Measurements from ENCODE around the gene TTBK1.

Gene TTBK1

DNA sequence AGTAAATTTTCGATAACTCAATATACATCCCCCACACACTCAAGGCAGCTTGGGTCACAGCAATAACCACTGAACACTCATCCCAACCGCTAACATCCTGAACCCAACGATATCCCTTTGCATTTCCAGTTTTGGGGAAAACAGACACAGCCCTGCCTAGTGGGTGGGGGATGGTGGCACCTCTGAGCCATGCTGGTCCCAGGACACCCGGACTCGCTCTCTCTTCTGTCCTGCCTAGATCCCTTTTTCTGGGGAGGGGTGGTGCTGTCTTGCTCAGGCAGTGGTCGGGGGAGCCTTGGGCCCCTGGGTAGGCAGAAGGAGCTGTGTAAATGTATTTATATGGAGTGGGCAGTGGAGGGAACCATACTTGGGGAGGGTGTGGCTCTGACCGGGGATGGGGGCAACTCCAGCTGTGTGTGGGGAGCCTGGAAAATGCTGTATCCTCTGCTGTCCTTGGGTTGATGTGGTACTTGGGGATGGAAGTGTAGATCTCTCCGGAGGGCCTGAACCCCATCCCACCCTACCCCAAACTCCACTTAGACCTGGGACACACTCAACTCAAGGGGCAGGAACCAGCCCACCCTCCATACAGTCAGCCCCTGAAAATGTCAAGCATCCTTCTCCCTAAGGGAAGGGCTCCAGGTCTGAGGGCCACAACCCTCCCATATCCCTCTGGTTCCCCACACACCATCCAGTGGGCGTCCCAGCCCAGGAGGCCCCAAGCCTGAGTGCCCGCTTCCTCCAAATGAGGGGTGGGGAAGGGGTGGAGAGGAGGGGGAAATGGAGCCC, 31.0 kb downstream of the TTBK1 start:
- DNase-seq: no peak

DNA sequence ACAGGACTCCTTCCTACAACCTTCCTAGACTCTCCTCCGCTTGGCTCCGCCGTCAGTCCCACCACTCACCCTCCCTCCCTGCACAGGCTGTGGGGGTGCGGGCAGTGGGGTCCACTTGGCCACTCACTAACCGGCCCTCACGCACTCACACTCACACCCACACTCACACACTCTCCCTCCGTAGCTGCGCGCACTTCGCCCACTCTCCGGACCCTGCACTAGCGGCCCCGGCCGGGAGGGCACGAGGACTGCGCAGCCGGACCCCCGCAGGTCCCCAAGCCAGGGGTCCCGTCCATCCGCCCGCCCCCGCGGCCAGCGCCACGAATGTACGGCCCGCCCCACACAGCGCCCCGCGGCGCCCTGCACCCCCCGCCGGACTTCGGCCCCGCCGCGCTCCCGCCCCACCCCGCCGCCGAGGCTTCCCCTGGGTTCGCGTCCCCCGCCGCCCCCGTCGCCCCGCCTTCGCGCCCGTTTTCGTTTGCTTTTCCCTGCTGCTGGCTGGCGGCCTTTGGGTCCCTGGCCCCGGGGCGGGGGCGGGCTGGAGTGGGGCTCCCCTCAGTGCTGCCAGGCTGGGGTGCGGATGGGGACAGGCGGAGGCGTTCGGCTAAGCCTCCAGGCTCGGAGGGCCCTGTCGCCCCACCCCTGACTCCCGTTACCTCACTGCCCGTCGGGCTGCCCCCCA, 31.8 kb downstream of the TTBK1 start:
- no peak for DNase-seq

GRCh38 chr6:43275801-43276576, 32.7 kb downstream of the TTBK1 start:
- no peak for DNase-seq

DNA sequence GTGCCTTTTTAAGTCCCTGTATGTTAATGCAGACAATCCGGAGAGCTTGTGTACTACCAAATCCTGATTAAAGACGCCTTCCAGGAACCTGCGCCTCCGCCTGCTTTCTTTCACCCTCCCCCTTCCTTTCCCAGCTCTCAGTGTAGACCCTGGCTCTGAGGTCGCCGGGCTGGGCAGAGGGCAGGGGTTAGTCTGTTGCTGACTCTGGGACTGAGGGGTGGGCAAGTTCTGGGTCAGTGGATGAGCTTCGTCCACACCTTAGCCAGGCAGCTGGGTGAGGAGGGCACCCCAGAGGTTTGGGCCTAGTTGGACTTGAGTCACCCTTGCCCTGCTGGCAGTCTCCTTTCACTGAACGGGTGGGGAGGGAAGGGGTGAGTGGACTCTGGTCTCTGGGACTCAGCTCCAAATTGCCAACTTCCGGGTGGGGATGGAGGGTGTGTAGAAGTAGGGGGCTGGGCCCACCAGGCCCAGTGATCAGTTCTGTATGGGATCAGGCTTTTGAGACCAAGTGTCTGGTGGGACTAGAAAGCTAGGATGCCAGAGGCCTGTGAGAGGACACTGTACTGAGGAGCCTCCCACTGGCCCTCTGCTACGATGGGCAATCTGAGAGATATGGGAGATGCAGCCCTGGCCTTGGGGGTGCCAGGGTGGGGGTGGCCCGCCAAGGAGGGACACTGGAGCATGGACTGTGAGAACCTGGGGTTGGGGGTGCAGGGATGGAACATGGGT, 33.5 kb downstream of the TTBK1 start:
- no peak for DNase-seq

GRCh38 chr6:43277306-43277642, 34.0 kb downstream of the TTBK1 start:
- DNase-seq: no peak

DNA sequence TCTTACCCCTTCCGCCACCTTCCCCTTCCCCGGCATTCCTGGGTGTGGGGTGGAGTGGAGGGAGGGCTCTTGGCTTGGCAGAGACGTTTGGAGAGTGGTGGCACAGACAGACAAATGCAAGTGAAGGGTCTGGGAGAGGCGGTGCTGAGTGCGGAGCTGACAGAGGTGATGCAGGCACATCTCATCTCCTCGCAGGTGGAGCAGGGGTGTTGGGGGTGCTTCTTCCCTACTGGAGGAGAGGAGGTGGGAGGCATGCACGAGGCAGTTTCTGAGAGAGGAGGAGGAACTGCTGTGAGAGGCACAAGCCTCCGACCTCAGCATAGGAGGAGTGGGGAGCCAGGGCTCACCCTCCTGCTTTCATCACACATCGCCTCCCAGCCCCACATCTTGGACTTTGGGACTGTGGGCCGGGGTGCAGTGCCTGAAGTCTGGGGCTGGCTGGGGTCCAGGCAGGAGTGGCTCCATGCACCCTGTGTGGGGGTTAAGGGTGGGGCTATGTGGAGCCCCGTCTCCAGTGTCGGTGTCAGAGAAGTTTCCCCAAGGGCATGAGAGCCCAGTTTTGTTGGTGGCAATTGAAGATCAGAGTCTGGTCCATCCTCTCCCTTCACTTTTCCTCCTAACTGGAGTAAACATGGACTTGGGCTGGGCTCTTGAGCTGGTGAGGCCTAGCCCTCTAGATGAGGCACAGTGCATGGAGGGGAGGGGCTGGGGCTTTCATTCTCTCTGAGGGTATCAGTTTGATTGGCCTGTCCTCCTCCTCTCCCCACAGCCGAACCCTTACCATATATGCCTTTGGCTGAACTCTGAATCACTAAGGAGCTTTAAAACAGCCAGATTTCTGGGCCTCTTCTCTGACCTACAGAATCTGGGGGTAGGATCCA, 34.6 kb downstream of the TTBK1 start:
- no peak for DNase-seq

GRCh38 chr6:43278524-43279078, 35.3 kb downstream of the TTBK1 start:
- no peak for DNase-seq

DNA sequence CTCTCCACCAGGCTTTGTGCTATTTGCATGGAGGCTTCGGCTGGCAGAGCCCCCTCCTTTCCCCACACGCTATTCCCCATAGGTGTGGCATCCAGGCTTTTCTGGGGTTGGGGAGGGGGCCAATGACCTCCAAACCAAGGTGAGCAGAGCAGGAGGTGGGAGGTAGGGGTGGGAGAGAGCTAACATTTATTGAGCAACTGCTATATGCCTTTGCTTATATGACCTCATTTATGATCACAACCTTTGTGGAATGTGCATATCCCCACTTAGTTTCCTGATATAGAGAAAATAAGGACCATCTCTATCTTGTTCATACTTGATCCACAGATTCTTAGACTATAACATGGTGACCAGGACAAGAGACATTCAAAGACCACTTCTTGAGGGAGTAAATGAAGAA, 37.0 kb downstream of the TTBK1 start:
- DNase-seq: no peak

GRCh38 chr6:43282060-43282459, 38.8 kb downstream of the TTBK1 start:
- no peak for DNase-seq

- DNase-seq: no peak
These were observed 39.6 kb downstream of the TTBK1 start for GRCh38 chr6:43282636-43283513.

- no peak for DNase-seq
These were observed 40.2 kb downstream of the TTBK1 start for GRCh38 chr6:43283514-43283901.

- DNase-seq: no peak
These were observed 40.6 kb downstream of the TTBK1 start for GRCh38 chr6:43283905-43284304.

DNA sequence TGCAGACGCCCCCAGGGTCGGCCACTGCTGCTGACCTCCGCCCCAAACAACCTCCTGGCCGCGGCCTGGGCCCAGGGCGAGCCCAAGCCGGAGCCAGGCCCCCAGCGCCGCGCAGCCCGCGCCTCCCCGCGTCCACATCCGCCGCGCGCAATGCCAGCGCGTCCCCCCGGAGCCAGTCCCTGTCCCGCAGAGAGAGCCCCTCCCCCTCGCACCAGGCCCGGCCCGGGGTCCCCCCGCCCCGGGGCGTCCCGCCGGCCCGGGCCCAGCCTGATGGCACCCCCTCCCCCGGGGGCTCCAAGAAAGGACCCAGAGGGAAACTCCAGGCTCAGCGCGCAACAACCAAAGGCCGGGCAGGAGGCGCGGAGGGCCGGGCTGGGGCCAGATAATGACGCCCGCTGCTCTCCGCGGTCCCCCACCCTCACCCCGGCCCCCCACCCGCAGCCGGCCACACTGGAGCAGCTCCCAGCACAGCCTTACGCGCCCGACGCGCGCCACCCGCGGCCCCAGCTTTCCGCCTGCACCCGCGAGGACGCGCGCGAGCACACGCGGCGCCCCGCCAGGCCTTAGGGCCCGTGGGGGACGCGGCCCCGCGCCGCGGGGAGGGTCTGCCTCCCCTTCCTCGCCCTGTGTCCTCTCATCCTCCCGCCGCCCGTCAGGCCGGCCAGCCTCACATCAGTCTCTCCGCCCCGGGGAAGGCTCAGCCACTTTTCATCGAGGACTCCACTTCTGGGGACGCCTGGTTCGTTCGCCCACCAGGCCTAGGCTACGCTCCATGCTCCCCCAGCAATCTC, 41.9 kb downstream of the TTBK1 start:
- DNase-seq: no peak

DNA sequence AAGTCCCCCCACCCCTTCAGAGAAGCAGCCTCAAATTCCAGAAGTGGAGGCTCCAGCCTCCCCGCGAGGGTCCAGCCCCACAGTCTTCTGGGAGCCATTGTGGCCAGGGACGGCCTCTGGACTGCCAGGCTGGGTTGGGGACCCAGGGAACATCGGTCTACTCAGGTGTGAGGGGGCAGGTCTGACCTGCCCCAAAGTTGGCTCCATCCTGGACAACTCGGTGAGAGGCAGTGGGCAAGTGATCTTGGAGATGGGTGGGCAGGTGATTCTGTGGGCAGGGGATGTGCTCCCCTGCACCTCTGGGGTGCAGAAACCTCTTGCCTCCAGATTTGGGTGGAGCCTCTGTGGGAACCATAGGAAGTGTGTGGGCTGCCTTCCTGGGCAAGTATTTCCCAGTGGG, 42.6 kb downstream of the TTBK1 start:
- DNase-seq: no peak

DNA sequence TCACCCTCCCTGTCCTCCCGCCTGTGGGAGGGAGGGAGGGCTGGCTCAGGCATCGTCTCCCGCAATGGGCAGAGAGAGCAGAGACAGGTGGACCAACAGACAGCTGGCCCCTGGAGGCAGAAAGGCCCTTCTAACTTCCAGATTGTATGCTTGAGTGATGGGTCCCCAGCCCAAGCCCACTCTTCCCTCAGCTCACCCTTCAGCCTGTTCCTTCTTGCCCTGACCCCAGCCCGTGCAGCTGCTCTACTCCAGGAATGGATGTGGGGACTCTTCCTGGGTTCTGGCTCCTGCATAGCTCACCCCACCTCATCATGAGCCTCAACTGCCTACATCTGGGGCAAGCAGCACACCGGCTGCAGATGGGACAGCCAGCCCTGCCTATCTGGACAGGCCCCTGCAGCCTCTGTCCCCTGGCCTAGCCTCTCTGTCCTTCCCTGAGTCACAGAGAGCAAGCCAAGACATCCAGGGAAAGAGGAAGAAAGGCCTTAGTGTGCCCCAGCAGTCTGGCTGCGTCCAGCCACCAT, 43.2 kb downstream of the TTBK1 start:
- DNase-seq: no peak

- peak; percentile 14 for DNase-seq
These were observed 43.9 kb downstream of the TTBK1 start for GRCh38 chr6:43286980-43287716.

DNA sequence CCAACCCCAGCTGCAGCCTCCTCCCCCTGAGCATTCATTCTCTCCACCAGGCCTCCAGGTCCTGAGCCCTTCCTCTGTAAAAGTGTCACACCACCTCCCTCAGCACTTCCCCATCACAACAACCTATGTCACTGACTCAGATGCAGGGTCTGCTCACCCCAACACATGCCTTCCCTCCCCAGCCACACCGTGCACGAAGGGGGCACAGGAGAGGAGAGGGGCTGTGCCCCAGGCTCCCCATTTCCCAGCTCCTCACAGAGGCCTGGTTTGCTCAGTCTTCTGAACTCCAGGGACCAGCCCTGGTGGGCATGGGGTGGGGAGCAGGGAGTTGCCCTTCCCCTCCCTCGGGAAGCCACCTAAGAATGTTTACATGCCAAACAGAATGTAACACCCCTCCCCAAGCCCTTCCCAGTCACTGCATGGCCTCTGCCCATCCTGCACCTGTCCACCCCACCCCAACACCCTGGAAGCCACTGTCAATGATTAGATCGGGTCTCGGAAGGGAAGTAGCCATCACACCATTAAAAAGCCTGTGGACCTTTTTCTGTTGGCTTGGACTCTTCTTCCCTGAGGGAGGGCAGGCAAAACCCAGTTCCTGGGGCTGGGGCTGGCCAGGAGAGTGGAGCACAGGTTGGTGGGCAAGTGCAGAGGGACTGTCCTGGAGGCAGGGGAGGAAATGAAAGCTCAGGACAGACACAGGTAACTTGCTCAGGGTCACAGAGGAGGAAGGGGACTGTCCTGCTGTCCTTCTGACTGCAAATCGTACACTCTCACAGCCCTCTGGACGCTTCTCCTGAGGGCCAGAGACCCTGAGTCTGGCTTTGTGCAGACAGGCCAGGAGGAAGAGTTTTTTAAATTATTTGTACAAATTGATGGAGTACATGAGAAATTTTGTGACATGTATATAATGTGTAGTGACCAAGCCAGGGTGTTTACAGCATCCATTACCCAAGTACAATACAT, 44.7 kb downstream of the TTBK1 start:
- DNase-seq: no peak

Data from midbrain (tissue), 1 donor.